H1 (cell line): Measurements from ENCODE around the gene KRAS. TPM values are rescaled to one million over a fixed set of nuclear protein-coding genes. Genes with fewer than 3 reads are reported as not detected.
"Not testable (repeated sequence)": the region's sequence is repeated elsewhere in the genome, so short reads cannot be mapped to it uniquely, and the experiment has no call there.

Experiments used
- CTCF ChIA-PET: fragments of 300-600 bp; sonication (Branson Sonifier 250); formaldehyde crosslinking; loops from one replicate; lab custom pipeline; 2021; ENCODE audit not compliant: partially characterized antibody; lab: Charles Lee
- POLR2A ChIA-PET: fragments of 300-600 bp; sonication (Branson Sonifier 250); formaldehyde crosslinking; loops from one replicate; lab custom pipeline; 2021; ENCODE audit warnings: inconsistent platforms; ENCODE audit not compliant: partially characterized antibody; lab: Charles Lee
- DNase-seq, 2 experiments: peaks; one replicate each; pipeline versions ENCODE4 v3.0.0 to v3.0.0-alpha.2; 2010 to 2022; ENCODE audit warnings: low spot score in 2 of 2, low read depth in 1 of 2, mixed read lengths in 1 of 2
- FAIRE-seq: peaks from 2 replicates; lab custom pipeline; 2011; peaks lifted over from hg19 to GRCh38; lab: Jason Lieb, UNC
- H2AFZ ChIP-seq: 2 replicates; pipeline ENCODE4 v1.8.1; 2012; ENCODE audit warnings: low read length, inconsistent platforms
- H2AK5ac ChIP-seq: 2 replicates; pipeline ENCODE4 v1.6.1; 2013; ENCODE audit warnings: low read depth, low read length
- H2BK120ac ChIP-seq: replicated peaks from 2 replicates; pipeline ENCODE3; 2013; ENCODE audit warnings: low read depth, low read length, inconsistent platforms
- H2BK12ac ChIP-seq: 2 replicates; pipeline ENCODE4 v1.6.1; 2013; ENCODE audit warnings: low read depth, low read length
- H2BK15ac ChIP-seq: 2 replicates; pipeline ENCODE4 v1.6.1; 2013; ENCODE audit warnings: low read length
- H2BK20ac ChIP-seq: 2 replicates; pipeline ENCODE4 v1.6.1; 2013; ENCODE audit warnings: low read length
- H2BK5ac ChIP-seq: 2 replicates; pipeline ENCODE4 v1.6.1; 2013; ENCODE audit warnings: low read depth, low read length
- H3K14ac ChIP-seq: 2 replicates; pipeline ENCODE4 v1.6.1; 2013; ENCODE audit warnings: inconsistent platforms; ENCODE audit not compliant: insufficient read length
- H3K18ac ChIP-seq: 2 replicates; pipeline ENCODE4 v1.6.1; 2013; ENCODE audit warnings: low read length; ENCODE audit errors: extremely low read depth
- H3K23ac ChIP-seq: 2 replicates; pipeline ENCODE4 v1.6.1; 2013; ENCODE audit warnings: inconsistent platforms; ENCODE audit not compliant: insufficient read length
- H3K23me2 ChIP-seq: 2 replicates; pipeline ENCODE4 v1.6.1; 2013; ENCODE audit warnings: low read depth, low read length
- H3K27ac ChIP-seq: 2 replicates; pipeline ENCODE4 v1.6.1; 2011; ENCODE audit warnings: low read depth, low read length, inconsistent platforms
- H3K27me3 ChIP-seq, 4 experiments: replicated peaks in 1 of 4; 1 replicate in 1 of 4; 2 replicates in 3 of 4; pipeline versions ENCODE4 v1.6.1 to v1.8.1; 2011 to 2013; ENCODE audit warnings: low read length in 3 of 4, mild to moderate bottlenecking in 3 of 4, inconsistent platforms in 2 of 4, mixed read lengths in 2 of 4, moderate library complexity in 1 of 4; ENCODE audit not compliant: control insufficient read depth in 3 of 4, insufficient read depth in 3 of 4; ENCODE audit errors: extremely low read depth in 1 of 4
- H3K36me3 ChIP-seq, 4 experiments: 2 replicates each; pipeline versions ENCODE4 v1.6.1 to v1.8.1; 2011 to 2013; ENCODE audit warnings: mild to moderate bottlenecking in 4 of 4, low read length in 3 of 4, moderate library complexity in 2 of 4, control low read depth in 1 of 4, inconsistent platforms in 1 of 4; ENCODE audit not compliant: insufficient read depth in 4 of 4, control insufficient read depth in 2 of 4
- H3K4ac ChIP-seq: replicated peaks from 2 replicates; pipeline ENCODE3; 2013; ENCODE audit warnings: low read length, low read depth, mixed read lengths, inconsistent platforms; ENCODE audit not compliant: insufficient read length
- H3K4me1 ChIP-seq, 4 experiments: replicated peaks in 1 of 4; 1 replicate in 1 of 4; 2 replicates in 3 of 4; pipeline versions ENCODE4 v1.6.1 to v1.8.1; 2011 to 2013; ENCODE audit warnings: low read length in 3 of 4, inconsistent platforms in 2 of 4, mixed read lengths in 1 of 4; ENCODE audit not compliant: insufficient read depth in 4 of 4, control insufficient read depth in 3 of 4
- H3K4me2 ChIP-seq, 2 experiments: 2 replicates each; pipeline versions ENCODE4 v1.6.1 to v1.8.1; 2011 to 2013; ENCODE audit warnings: low read depth in 2 of 2, low read length in 2 of 2, control low read depth in 1 of 2, inconsistent platforms in 1 of 2, mild to moderate bottlenecking in 1 of 2; ENCODE audit not compliant: insufficient read depth in 1 of 2
- H3K4me3 ChIP-seq, 4 experiments: fragments of 200-600, 300-600 bp in 1 of 4; sonication (generic), shearing (Covaris generic), sonication (Bioruptor Twin) in 1 of 4; 2 replicates each; pipeline versions ENCODE4 v1.5.1 to v1.8.1; 2011 to 2016; ENCODE audit warnings: low read length in 4 of 4, low read depth in 3 of 4, control low read depth in 2 of 4, inconsistent platforms in 2 of 4, mild to moderate bottlenecking in 2 of 4, mixed read lengths in 1 of 4, moderate library complexity in 1 of 4; ENCODE audit not compliant: insufficient read depth in 2 of 4; ENCODE audit errors: extremely low read depth in 1 of 4
- H3K56ac ChIP-seq: replicated peaks from 2 replicates; pipeline ENCODE3; 2013; ENCODE audit warnings: low read depth, mild to moderate bottlenecking, mixed read lengths, low read length, inconsistent platforms; ENCODE audit not compliant: insufficient read length
- H3K79me1 ChIP-seq: 2 replicates; pipeline ENCODE4 v1.6.1; 2013; ENCODE audit warnings: low read depth, low read length, control low read depth
- H3K79me2 ChIP-seq, 2 experiments: 2 replicates each; pipeline versions ENCODE4 v1.6.1 to v1.8.1; 2012 to 2013; ENCODE audit warnings: low read length in 2 of 2, mild to moderate bottlenecking in 2 of 2, inconsistent platforms in 1 of 2; ENCODE audit not compliant: insufficient read depth in 2 of 2, control insufficient read depth in 1 of 2
- H3K9ac ChIP-seq, 4 experiments: replicated peaks in 1 of 4; 1 replicate in 1 of 4; 2 replicates in 3 of 4; pipeline versions ENCODE4 v1.6.1 to v1.8.1; 2011 to 2013; ENCODE audit warnings: low read depth in 3 of 4, low read length in 3 of 4, control low read depth in 2 of 4, mild to moderate bottlenecking in 2 of 4, moderate library complexity in 2 of 4, inconsistent platforms in 1 of 4; ENCODE audit errors: extremely low read depth in 1 of 4
- H3K9me3 ChIP-seq, 2 experiments: 2 replicates each; pipeline versions ENCODE4 v1.6.1 to v1.8.1; 2012 to 2013; ENCODE audit warnings: mild to moderate bottlenecking in 2 of 2, moderate library complexity in 2 of 2, control low read depth in 1 of 2, inconsistent platforms in 1 of 2, low read depth in 1 of 2, low read length in 1 of 2, mixed read lengths in 1 of 2; ENCODE audit not compliant: insufficient read depth in 2 of 2
- H4K20me1 ChIP-seq, 2 experiments: replicated peaks in 1 of 2; 2 replicates each; pipeline versions ENCODE3 to v1.8.1; 2011 to 2013; ENCODE audit warnings: inconsistent platforms in 2 of 2, low read length in 2 of 2, mild to moderate bottlenecking in 1 of 2; ENCODE audit not compliant: insufficient read depth in 2 of 2, control insufficient read depth in 1 of 2
- H4K5ac ChIP-seq: 2 replicates; pipeline ENCODE4 v1.6.1; 2013; ENCODE audit warnings: low read length, low read depth, mixed read lengths, inconsistent platforms; ENCODE audit not compliant: insufficient read length
- H4K8ac ChIP-seq: 2 replicates; pipeline ENCODE4 v1.8.0; 2013; ENCODE audit warnings: mild to moderate bottlenecking, moderate library complexity, low read length, inconsistent platforms; ENCODE audit not compliant: insufficient read depth; ENCODE audit errors: extremely low read depth
- H4K91ac ChIP-seq: replicated peaks from 2 replicates; pipeline ENCODE3; 2013; ENCODE audit warnings: low read length, mixed read lengths, inconsistent platforms; ENCODE audit not compliant: insufficient read length
- WGBS, 2 experiments: shearing (Covaris generic) in 1 of 2; methylation state at CpG; one replicate each; pipeline versions ENCODE4 v1.1.6 to v1.1.7; 2013 to 2015; ENCODE audit warnings: low lambda C conversion rate in 2 of 2, mixed read lengths in 2 of 2, inconsistent platforms in 1 of 2, low coverage in 1 of 2, missing lambda C conversion rate in 1 of 2; ENCODE audit not compliant: insufficient replicate concordance in 2 of 2, insufficient coverage in 1 of 2, insufficient read length in 1 of 2; ENCODE audit errors: extremely low coverage in 1 of 2, missing lambda C conversion rate in 1 of 2; 5-methylcytosine and 5-hydroxymethylcytosine counted together
- polyA plus RNA-seq, 7 experiments: library from polyadenylated mRNA; depleted of rRNA in 3 of 7; stranded (reverse) in 5 of 7; unstranded in 2 of 7; fragments of >200 nt in 5 of 7; fragments of 200-250 nt in 2 of 7; gene quantifications; 1 replicate in 5 of 7; 2 replicates in 1 of 7; 4 replicates in 1 of 7; pipeline versions ENCODE4 v1.2.1 to v1.2.3, GENCODE V29; 2011 to 2013; ENCODE audit warnings: missing spikeins in 2 of 7, mixed read lengths in 2 of 7
- total RNA-seq: library from RNA; stranded (reverse); fragmentation: NEBNext Ultra II Directional; extraction: Animal tissue kit (Norgen Biotek cat#: 25700); gene quantifications from 2 replicates; pipeline ENCODE4 v1.2.1, GENCODE V29; 2021

Gene KRAS
- total and polyA plus RNA-seq, 2 of the 8 experiments (the other 6 are each of a cell fraction or from before 2014, with no cell fraction given) = 24.8 to 64.6 TPM

- POLR2A ChIA-PET, FAIRE-seq: not testable (repeated sequence)
Observed at GRCh38 chr12:25292810-25293221, 42.1 kb upstream of the KRAS start.

More at GRCh38 chr12:25292810-25293221, 42.1 kb upstream of the KRAS start:
- CTCF ChIA-PET = interaction anchor here (1.4 kb wide), 1 partner anchor 9 kb away, joined by 6 read pairs; no protein-coding TSS in a partner anchor
- H3K14ac ChIP-seq, H4K20me1 ChIP-seq, H3K36me3 ChIP-seq, DNase-seq, H3K23ac ChIP-seq, H2BK120ac ChIP-seq, H2BK12ac ChIP-seq, H2BK15ac ChIP-seq, H3K79me1 ChIP-seq, H3K18ac ChIP-seq, H3K4me1 ChIP-seq, H3K9me3 ChIP-seq, H3K4me3 ChIP-seq, H4K5ac ChIP-seq, H3K27ac ChIP-seq, H4K8ac ChIP-seq, H2BK20ac ChIP-seq, H3K9ac ChIP-seq, H3K4me2 ChIP-seq, H4K91ac ChIP-seq, H3K56ac ChIP-seq, H2AK5ac ChIP-seq, H2BK5ac ChIP-seq, H3K79me2 ChIP-seq, H3K4ac ChIP-seq, H3K27me3 ChIP-seq, H3K23me2 ChIP-seq: not testable (repeated sequence)
- H2AFZ ChIP-seq = 0 out of 2 replicates have a peak overlapping the region, but pooled peaks have one; percentile 35
- 84% methylated on average over 5 of the region's 5 CpGs; no CpG with 5 or more reads in 1 of the 2 experiments for WGBS, 2 experiments
